SKM-1 treated with dmso at 0.1 percent for 144 hours (cell line): ENCODE data around the gene CNOT4.
A peak's percentile ranks its signal among the peaks of the same experiment; 100 is the strongest.
"Not testable (repeated sequence)": the region's sequence is repeated elsewhere in the genome, so short reads cannot be mapped to it uniquely, and the experiment has no call there.

Experiments
- DNase-seq: peaks from one replicate; lab custom pipeline; 2025; ENCODE audit not compliant: unreplicated experiment; lab: John Stamatoyannopoulos, UW

Gene CNOT4

DNA sequence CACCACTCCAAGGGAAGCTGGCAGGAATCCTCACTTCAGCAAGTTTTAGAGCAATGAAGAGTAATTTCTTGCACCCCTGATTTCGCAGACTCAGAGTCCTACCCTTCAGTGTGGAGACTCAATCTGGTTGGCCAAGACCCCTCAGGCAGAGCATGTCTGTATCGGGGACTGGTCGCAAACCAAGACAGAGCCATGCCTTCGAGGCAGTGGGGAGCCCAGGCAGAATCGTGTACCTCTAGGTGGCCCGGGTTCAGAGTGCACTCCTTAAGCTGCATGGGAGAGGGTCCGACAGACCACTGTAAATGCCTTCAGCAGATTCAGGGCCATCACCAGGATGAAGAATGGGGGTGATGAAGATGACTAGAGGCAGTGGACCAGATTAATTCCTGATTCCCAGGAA, 181.4 kb downstream of the CNOT4 start:
- no peak for DNase-seq

DNA sequence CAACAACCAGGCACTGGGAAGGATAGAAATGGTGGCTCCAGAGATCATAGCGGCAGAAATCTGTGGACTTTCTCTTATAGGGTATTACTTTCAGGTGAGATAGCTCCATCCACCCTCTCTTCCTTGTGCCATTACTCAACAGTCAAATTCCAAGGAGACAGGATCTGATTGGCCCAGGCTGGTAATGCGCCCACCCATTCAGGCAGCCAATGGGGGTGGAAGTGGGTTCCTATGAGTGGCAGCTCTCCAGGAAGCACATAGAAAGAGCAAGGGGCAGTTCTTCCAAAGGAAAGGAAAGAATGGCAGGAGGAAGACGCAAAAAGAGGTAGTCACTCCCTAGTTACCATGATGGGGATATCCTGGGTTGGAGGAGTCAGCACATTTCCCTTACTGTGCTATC, 181.8 kb downstream of the CNOT4 start:
- DNase-seq, result no peak

GRCh38 chr7:135327458-135327857, 182.4 kb downstream of the CNOT4 start:
- no peak for DNase-seq

DNA sequence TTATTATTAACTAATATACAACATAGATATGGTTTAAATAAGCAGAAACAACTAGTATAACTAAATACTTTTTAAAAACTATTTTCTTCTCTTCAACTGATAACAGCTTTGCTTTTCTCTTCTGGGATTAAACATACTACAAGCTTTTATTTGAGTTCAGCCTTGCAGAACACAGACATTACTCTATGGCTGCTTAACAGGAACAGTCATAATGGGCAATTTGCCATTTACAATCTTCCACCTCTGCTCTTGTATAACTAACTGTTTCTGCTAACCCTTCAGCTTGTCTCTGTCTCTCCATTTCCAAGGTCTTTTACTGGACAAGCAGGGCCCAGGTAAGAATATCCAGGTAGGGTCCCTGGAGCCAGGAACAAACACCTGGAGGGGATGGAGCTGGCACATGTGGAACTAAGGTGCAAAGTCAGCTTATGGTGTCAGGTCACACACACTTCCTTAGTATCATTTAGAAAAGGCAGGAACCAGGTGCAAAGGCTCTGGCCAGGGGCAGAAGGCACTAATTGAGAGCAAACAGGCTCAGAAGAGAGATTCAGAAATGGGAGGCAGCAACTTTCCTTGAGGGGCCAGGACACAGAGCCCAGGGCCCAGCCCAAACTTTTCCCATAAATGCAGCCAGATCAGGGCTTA, 183.1 kb downstream of the CNOT4 start:
- no peak for DNase-seq

GRCh38 chr7:135322571-135323340, 187.1 kb downstream of the CNOT4 start:
- DNase-seq, result no peak

DNA sequence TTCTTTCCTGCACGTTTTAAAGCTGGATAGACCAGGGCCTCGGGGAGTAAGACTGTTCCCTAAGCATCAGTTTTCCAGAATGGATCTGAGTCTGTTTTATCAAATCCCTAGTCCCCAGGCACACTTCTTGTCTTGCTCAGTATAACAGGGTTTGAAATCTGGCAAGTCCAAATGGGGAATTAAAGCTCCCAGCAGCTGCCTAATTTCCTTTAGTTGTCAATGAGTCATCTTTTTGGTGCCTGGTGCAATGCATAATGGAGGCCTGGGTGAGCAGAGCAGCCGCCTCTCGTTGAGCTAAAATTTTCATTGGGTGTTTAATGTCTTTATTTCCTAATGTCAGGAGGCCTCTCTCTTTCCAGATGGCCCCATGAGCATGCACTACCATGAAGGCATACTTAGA, 188.3 kb downstream of the CNOT4 start:
- peak; percentile 1 for DNase-seq

GRCh38 chr7:135320953-135321352, 188.9 kb downstream of the CNOT4 start:
- not testable (repeated sequence) for DNase-seq

GRCh38 chr7:135320268-135320667, 189.6 kb downstream of the CNOT4 start:
- DNase-seq, result no peak

- no peak for DNase-seq
Measured at GRCh38 chr7:135317676-135318325, 192.1 kb downstream of the CNOT4 start.

DNA sequence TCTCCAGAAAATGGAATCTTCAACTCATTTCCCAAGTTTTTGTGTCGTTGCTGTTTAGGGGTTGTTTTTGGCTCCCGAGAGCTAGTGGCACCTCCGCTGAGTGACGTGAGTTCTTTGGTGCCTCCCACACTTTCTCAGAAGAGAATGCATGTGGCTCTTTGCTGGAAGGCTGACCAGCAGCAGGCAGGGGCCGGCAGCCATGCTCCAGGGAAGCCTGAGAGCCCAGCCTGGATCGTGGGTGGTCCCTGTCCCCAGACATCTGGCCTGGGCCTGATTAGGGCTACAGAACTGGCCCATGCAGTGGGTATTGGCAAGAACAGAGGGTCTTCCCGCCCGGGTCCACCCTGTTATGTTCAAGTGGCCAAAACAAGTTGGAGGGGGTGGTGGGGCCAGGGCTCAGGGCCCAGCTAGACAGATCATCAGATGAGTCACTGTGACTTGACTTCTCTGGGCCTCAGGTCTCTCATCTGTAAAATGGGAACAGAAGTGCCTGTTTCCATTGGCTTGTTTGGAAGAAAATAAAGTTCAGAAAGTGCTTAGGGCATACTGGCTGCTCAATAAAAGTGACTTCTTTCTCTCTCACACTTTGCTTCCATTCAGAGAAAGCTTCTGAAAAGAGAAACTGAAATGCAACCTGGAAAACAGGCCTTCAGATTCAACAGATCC, 193.1 kb downstream of the CNOT4 start:
- DNase-seq, result no peak

DNA sequence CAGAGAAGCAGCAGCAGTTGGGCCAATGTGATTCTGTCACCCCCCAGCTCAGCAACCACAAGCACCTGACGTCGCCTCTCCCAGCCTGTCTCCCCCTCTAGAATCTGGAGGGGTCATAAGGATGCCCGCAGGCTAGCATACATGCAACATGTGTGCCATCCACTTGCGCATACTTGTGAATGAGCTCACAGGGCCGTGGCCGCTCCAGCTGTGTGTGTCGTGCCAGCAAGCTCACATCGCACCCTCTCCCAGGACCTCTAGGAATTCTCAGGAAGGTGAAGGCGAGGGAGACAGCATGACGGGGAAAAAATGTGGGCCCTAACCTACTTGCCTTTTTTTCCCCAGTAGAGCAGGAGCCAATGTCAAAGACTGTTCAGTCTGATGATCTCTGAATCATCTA, 195.9 kb downstream of the CNOT4 start:
- DNase-seq, result no peak
